ENCODE data around the gene EBF3.

EBF3 gene

DNA sequence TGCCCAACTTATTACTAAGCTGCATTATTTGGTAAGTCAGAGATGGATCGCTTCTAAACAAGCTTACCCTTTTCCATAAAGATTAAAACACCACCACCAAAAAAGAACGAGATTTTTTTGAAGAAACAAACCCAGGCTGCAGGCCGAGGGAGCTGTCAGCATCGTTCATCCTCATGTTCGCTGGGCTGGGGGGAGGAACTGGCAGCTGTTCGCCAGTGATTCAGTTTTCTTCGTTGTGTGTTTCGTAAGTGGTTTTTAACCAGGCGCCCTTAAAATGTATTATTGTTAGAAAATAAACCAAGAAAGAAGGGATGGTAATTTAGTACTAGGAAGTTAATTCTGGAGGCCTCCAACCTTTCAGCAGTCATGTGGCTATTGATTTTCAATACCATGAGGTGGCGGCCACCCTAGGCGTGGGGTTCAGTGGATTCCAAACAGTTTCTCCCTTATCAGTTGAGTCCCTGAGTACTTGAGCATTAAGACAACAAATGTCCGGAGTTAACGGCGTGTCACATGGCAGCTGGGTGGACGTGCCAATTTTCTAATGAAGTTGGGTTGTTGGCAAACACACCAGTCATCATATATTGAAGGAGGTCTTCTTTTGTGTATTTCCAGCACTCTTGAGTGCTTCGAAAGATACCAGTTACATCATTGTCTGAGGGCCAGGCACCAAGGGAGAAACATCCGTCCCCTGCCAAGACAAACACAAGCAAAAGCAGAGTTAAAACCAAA is 173.2 kb downstream of the EBF3 start:
- no peak for DNase-seq

DNA sequence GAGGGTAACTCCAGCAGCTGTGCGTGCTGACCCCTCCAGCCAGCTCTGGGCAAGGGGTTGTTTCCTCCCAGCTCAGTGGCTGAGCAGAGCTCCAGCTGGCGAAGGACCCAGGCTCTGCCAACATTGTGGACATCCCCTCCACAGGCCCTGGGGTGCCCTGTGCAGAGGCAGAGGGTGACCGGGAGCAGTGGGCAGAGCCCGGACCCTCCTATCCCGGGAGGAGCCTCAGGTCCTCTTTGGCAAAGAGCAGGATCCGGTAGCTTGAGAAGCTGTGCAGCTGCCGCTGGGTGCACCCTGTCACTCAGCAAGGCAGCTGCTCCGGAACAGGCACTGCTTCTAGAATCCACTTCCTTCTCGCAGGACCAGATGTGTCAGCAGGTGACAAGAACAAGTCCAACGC is 175.9 kb downstream of the EBF3 start:
- DNase-seq, result no peak

- no peak for DNase-seq
Observed at GRCh38 chr10:129787557-129787956, 176.5 kb downstream of the EBF3 start.

GRCh38 chr10:129786216-129786615 is 177.9 kb downstream of the EBF3 start:
- no peak for DNase-seq

DNA sequence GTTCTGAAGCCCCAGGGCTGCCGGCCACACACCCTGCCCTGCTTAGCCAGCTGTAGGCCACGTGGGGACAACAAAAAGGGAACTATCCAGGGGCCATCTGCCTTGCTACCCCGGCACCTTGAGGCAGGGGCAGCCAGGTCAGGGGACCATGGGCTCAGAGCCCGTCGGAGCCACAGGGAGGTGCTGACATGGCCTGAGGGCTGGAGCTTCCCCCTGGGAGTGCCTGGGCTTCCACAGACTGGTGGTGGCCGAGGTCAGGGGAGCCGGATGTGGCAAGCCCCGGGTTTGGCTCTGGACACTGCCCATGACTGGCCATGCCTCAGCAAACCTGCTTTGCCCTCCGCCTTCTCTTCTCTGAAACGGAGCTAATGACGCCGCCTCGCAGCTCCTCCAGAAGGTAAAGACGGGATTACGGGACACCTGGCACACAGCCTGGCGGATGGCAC is 178.5 kb downstream of the EBF3 start:
- DNase-seq, result peak; percentile 18
